Fibroblast of skin of right quadriceps (primary cell): Measurements from ENCODE around the gene SLIT3.

Experiments used
- DNase-seq: peaks from one replicate; pipeline ENCODE4 v3.0.0-alpha.2; 2013

The SLIT3 gene

DNA sequence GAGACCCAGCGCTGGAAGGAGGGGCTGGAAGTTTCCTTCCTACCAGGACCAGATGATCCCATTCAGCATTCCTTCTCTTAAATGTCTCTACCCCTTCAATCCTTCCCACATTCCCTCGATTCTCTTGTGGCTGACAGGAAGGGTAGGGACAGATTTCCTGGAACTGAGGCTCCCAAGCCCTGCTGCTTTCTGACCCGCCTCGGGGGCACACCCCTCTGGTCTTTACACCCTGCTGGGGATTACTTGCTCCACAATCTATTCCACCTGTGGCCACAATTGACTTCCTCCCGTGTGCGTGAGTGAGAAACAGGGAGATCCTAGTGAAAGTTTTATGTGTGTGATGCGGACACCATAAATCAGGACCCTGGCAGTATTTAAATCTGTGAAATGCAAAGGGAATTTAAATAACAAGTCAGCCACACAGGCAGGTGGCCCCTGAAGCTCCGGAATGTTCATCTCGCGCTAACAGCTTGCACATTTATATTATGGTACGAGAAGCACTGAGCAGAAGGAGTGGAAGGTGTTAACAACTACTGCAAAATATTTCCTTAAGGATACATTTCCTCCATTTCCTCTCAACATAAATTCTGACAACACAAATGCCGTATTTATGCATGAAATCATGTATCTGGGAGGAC lies 237.5 kb downstream of the SLIT3 start:
- DNase-seq: peak; percentile 31

- no peak for DNase-seq
These were observed 238.2 kb downstream of the SLIT3 start for GRCh38 chr5:169062690-169063089.

GRCh38 chr5:169054506-169054905 lies 246.4 kb downstream of the SLIT3 start:
- no peak for DNase-seq

DNA sequence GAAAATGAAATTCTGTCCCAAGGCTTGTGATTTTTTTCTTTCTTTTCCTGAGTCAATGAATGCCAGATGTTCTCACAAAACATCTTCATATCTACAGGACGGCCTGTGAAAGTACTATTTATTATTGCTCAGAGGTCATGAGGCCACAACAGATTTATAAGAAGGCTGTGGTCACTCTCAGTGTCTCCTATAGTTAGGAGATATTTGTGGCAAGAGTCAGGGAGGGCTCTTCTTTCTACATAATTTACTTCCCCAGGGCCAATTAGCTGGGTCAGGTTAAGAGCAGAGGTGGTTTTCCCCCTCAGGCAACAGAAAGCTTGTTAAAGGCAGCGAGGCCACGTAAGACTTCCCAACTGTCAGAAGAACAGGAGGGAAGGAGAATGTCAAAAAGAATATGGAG lies 248.7 kb downstream of the SLIT3 start:
- DNase-seq: peak; percentile 26

DNA sequence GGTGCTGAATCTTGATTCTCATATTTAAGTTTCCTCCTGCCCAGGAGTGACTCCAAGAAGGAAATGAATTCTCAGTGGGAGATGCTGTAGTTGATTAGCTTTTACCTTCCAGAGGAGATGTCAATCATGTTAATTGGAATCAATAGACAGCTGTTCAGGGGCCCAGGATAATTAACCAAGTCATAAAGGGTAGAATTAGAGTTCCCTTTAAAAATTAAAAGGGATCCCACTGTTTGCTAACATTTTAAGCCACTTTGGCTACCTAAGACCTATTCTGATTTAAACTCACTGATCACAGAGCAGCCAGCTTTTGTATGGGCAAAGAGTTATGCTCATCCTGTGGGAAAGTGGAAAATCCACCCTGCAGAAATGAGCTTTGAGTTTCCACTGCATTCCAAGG lies 249.6 kb downstream of the SLIT3 start:
- no peak for DNase-seq

DNA sequence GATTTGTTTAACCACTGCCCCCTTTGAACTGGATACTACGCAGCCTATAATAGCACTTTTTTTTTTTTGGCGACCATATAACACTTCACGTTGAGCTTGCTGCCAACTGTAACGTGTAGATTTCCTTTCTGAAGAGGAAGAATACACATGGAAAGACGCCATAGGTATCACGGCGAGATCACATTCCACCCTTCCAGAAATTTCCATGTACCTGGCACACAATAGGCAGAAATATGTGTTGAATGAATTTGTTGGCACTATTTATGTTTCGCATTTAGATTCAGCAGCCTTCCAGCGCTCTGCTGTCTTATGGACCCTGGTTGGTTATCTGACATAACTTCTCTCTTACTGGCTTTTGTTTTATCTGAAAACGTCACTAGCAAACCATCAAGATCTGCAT lies 250.3 kb downstream of the SLIT3 start:
- no peak for DNase-seq

DNA sequence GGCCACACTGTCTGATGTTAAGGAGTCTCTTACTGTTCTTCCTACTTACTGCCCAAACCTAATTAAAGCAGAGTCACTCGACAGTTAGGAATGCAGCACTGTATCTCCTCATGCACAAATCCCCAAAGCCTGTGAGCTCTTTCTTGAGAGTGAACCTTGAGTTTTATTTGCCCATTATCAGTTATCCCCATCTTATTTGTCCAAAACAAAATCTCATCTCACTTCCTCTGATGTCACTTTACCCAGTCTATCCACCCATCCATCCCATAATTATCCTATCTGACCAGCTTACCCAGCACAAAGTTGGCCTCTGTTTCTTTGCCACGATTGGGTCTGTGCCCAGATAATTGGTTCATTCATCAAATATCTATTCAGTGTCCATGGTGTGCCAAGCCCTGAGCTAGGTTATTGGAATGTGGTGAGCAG lies 250.8 kb downstream of the SLIT3 start:
- DNase-seq: peak; percentile 73

DNA sequence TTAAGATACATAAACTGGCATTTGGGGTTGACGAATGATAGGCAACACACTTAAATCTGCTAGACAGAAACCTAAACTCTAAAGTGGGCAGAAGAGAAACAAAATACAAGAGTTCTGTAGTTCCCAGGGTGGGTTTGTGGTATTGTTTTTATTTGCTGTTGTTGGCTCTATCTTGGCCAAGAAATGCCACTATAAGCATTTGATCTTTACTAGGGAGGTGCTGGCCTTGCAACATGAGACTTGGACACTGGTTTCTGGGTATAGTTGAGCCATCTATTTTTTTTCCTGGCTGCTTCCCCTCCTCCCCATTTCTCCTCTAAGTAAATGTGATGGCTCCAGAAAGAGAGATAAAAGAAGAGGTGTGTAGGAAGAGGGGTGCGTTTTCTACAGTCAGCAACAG lies 251.2 kb downstream of the SLIT3 start:
- no peak for DNase-seq

- peak; percentile 78 for DNase-seq
These were observed 252.5 kb downstream of the SLIT3 start for GRCh38 chr5:169048181-169049125.

GRCh38 chr5:169044962-169045361 lies 256.0 kb downstream of the SLIT3 start:
- no peak for DNase-seq

GRCh38 chr5:169041180-169041579 lies 259.8 kb downstream of the SLIT3 start:
- no peak for DNase-seq

- DNase-seq: no peak
These were observed 261.3 kb downstream of the SLIT3 start for GRCh38 chr5:169039592-169039991.

GRCh38 chr5:169037466-169037865 lies 263.5 kb downstream of the SLIT3 start:
- DNase-seq: no peak

DNA sequence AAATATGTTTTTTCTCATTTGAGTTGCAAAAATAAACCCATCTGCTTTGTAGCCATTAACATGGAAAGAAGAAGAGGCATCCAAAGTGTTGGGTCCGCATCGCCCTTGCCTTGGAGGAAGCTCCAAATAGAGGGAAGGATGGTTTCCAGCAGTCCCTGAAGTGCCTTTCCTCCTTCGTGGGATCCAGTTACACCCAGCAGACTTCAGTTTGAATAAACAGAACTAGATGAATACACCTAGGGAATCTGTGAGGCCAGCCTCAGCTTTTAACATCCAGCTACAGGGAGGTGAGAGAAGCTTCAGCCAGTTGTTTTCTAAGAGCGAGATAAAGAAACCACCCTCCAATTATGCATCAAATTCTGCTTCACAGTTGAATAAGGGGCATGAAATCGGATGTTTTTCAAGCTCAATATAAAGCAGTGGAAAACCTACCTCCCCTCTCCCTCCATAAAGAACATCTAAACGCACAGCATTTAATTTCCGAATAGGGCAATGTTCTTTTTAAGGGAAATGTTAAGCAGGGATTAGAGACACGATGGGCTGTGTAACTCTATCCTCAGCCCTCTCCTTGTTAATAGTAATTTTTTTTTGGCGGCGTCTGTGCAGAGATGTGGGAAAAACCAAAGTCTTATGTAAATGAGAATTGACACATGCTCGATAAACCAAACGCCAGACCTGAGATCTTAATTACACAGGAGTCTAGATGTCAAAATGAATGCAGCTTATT lies 264.7 kb downstream of the SLIT3 start:
- DNase-seq: no peak

DNA sequence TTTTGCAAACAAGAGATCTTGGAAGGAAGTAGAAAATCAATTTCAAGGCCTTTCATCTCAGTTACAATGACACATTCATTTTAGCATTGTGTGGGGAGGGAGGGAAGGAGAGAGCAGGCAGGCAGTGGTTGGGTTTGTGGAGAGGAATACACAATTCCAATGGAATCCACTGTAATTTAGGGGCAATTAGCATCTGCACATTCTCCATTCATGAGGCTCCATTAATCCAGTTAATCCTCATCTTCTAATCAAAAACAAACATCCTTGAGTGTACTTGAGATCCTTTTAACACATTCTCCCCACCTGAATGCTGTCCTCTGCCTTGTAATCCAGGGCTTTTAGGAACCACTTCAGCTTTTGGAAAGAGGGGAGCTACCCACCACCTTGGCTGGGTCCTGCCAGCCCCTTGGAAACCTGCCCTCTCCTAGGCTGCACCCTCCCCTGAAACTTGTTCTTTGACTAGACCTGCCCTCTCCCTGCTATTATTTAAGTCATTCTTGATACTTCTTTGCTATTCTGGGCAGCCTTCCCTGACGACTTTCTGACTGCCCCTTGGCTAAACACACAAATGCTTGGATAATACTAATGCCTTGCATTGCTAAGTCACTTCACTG lies 271.2 kb downstream of the SLIT3 start:
- DNase-seq: peak; percentile 53

- peak; percentile 42 for DNase-seq
These were observed 271.9 kb downstream of the SLIT3 start for GRCh38 chr5:169029037-169029436.

GRCh38 chr5:169027501-169028061 lies 273.4 kb downstream of the SLIT3 start:
- no peak for DNase-seq

- DNase-seq: no peak
These were observed 275.4 kb downstream of the SLIT3 start for GRCh38 chr5:169025491-169025890.

DNA sequence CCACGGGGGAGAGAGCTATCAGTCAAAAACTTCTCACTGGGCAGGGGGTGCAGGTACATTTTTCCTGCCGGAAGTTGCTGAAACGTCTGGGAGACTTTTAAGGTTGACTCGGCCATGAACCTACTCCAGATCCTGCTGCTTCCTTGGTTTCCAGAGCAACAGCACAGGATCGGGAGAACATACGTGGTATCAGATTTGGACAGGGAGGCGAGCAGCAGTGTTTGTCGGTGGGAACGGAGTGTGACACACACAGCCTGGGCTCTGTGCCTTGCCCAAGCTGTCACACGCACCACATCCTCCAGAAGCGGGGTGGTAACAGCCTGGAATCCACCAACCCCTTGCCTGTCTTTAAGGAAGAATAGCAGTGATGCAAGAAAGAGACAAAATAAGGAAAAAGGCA lies 276.5 kb downstream of the SLIT3 start:
- no peak for DNase-seq

DNA sequence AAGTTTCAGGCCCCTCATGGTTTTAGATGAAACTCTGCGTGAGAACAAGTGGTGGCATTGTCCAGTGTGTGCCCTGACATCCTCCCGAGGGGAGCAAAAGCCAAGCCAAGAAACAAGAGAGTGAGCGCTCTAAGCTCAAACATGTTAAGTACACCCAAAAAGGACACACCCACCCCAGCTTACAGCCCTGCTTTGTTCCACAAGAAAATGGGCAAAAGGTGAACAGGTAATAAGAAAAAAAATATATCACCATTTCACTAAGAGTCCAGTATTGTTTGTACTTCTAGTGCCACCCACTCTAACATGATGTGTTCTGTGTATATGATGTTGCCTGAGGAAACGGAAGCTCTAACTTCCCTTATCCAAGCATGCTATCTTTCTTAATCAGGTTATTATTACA lies 278.2 kb downstream of the SLIT3 start:
- DNase-seq: no peak

- peak; percentile 30 for DNase-seq
These were observed 280.8 kb downstream of the SLIT3 start for GRCh38 chr5:169020102-169020501.

- no peak for DNase-seq
These were observed 282.0 kb downstream of the SLIT3 start for GRCh38 chr5:169018925-169019324.

GRCh38 chr5:169015991-169016390 lies 284.9 kb downstream of the SLIT3 start:
- no peak for DNase-seq
